HepG2 (cell line): ENCODE data around the gene CTNND1. TPM values are rescaled to one million over a fixed set of nuclear protein-coding genes. Genes with fewer than 3 reads are reported as not detected.
A peak's percentile ranks its signal among the peaks of the same experiment; 100 is the strongest.

Experiments
- AKAP8 ChIP-seq: sonication (generic); formaldehyde crosslinking; IDR thresholded peaks from 2 replicates; pipeline ENCODE4 v1.5.1; 2020; ENCODE audit warnings: mild to moderate bottlenecking, missing genetic modification reagents
- CENPBD1 ChIP-seq: sonication (generic); formaldehyde crosslinking; IDR thresholded peaks from 2 replicates; pipeline ENCODE4 v1.8.0; 2022; ENCODE audit warnings: missing genetic modification reagents, low read depth, mild to moderate bottlenecking, borderline replicate concordance
- CREB3 ChIP-seq: sonication (generic); formaldehyde crosslinking; IDR thresholded peaks from 2 replicates; pipeline ENCODE4 v1.5.0; 2020; ENCODE audit warnings: missing genetic modification reagents
- DRAP1 ChIP-seq: IDR thresholded peaks from 2 replicates; pipeline ENCODE4 v1.6.1; 2016; ENCODE audit warnings: missing genetic modification reagents, missing compliant biosample characterization
- E2F2 ChIP-seq: sonication (generic); formaldehyde crosslinking; IDR thresholded peaks from 2 replicates; pipeline ENCODE4 v1.4.0; 2020; ENCODE audit warnings: missing genetic modification reagents, borderline replicate concordance
- GZF1 ChIP-seq: sonication (generic); formaldehyde crosslinking; IDR thresholded peaks from 2 replicates; pipeline ENCODE4 v1.5.1; 2020; ENCODE audit warnings: mild to moderate bottlenecking, missing genetic modification reagents
- IRF1 ChIP-seq: sonication (generic); formaldehyde crosslinking; IDR thresholded peaks from 2 replicates; pipeline ENCODE4 v1.4.0; 2020; ENCODE audit warnings: low read depth, mild to moderate bottlenecking, missing genetic modification reagents
- KDM5A ChIP-seq: fragments of 200-600 bp; sonication (generic); IDR thresholded peaks from 2 replicates; pipeline ENCODE4 v1.7.0; 2018; ENCODE audit warnings: antibody characterized with exemption, mild to moderate bottlenecking, low read length, borderline replicate concordance
- MTF1 ChIP-seq: sonication (generic); formaldehyde crosslinking; IDR thresholded peaks from 2 replicates; pipeline ENCODE4 v1.5.0; 2020; ENCODE audit warnings: missing genetic modification reagents
- MXD1 ChIP-seq: sonication (generic); formaldehyde crosslinking; IDR thresholded peaks from 2 replicates; pipeline ENCODE4 v1.4.0; 2020; ENCODE audit warnings: mild to moderate bottlenecking, missing genetic modification reagents
- RAD21 ChIP-seq: fragments of 450-650 bp; formaldehyde crosslinking; IDR thresholded peaks from 2 replicates; pipeline ENCODE4 v1.5.0; 2020; ENCODE audit warnings: mild to moderate bottlenecking
- ZFY ChIP-seq: sonication (generic); formaldehyde crosslinking; IDR thresholded peaks from 2 replicates; pipeline ENCODE4 v1.4.0; 2020; ENCODE audit warnings: missing genetic modification reagents
- ZNF20 ChIP-seq: sonication (generic); formaldehyde crosslinking; IDR thresholded peaks from 2 replicates; pipeline ENCODE4 v1.4.0; 2020; ENCODE audit warnings: mild to moderate bottlenecking, moderate library complexity, missing genetic modification reagents
- ZNF230 ChIP-seq: sonication (generic); formaldehyde crosslinking; IDR thresholded peaks from 2 replicates; pipeline ENCODE4 v1.4.0; 2020; ENCODE audit warnings: mild to moderate bottlenecking, missing genetic modification reagents
- ZNF256 ChIP-seq: sonication (generic); formaldehyde crosslinking; conservative IDR thresholded peaks from 2 replicates; pipeline ENCODE4 v1.4.0; 2020; ENCODE audit warnings: missing genetic modification reagents
- ZNF292 ChIP-seq: sonication (generic); formaldehyde crosslinking; IDR thresholded peaks from 2 replicates; pipeline ENCODE4 v1.8.1; 2022; ENCODE audit warnings: mild to moderate bottlenecking, low read depth, missing genetic modification reagents, borderline replicate concordance
- ZNF570 ChIP-seq: sonication (generic); formaldehyde crosslinking; IDR thresholded peaks from 2 replicates; pipeline ENCODE4 v1.4.0; 2020; ENCODE audit warnings: mild to moderate bottlenecking, missing genetic modification reagents, borderline replicate concordance
- ZNF674 ChIP-seq: sonication (generic); formaldehyde crosslinking; IDR thresholded peaks from 2 replicates; pipeline ENCODE4 v1.5.0; 2020; ENCODE audit warnings: low read depth, mild to moderate bottlenecking, missing genetic modification reagents
- ZNF687 ChIP-seq: sonication (generic); formaldehyde crosslinking; IDR thresholded peaks from 2 replicates; pipeline ENCODE4 v1.5.1; 2020; ENCODE audit warnings: mild to moderate bottlenecking, missing genetic modification reagents, moderate library complexity
- ZSCAN20 ChIP-seq: sonication (generic); formaldehyde crosslinking; IDR thresholded peaks from 2 replicates; pipeline ENCODE4 v1.4.0; 2020; ENCODE audit warnings: missing genetic modification reagents, mild to moderate bottlenecking, borderline replicate concordance
- ZSCAN9 ChIP-seq: IDR thresholded peaks from 2 replicates; pipeline ENCODE4 v1.6.1; 2016; ENCODE audit warnings: borderline replicate concordance
- polyA plus RNA-seq, 8 experiments: library from polyadenylated mRNA; depleted of rRNA in 3 of 8; stranded (reverse) in 7 of 8; unstranded in 1 of 8; fragments of >200 nt; fragmentation: Illumina TruSeq in 4 of 8; extraction: Trizol in 4 of 8; gene quantifications; 2 replicates each; pipeline versions ENCODE4 v1.2.1 to v1.2.3, GENCODE V29; 2011 to 2016; ENCODE audit warnings: low read depth in 4 of 8, missing spikeins in 1 of 8, mixed read lengths in 1 of 8; ENCODE audit not compliant: insufficient read depth in 1 of 8
- total RNA-seq, 5 experiments: library from RNA; depleted of rRNA; stranded (reverse); fragments of >200 nt; fragmentation: Illumina TruSeq; extraction: Trizol; gene quantifications; 2 replicates each; pipeline ENCODE4 v1.2.3, GENCODE V29; 2016; ENCODE audit warnings: low read depth in 1 of 5

Gene CTNND1
- total and polyA plus RNA-seq, 2 of the 13 experiments (the other 11 are each of a cell fraction or from before 2014, with no cell fraction given), result 117 to 128 TPM

GRCh38 chr11:57761301-57762234 is at the start of gene CTNND1 (continued):
- TF ChIP-seq ZNF687 (no peak), AKAP8 (CRISPR knock-in tag) (no peak), GZF1 (no peak), MTF1 (CRISPR knock-in tag) (no peak), ZFY (CRISPR knock-in tag) (no peak), IRF1 (CRISPR knock-in tag) (no peak), E2F2 (CRISPR knock-in tag) (no peak), MXD1 (CRISPR knock-in tag) (no peak), CENPBD1 (CRISPR knock-in tag) (no peak), ZNF20 (no peak), DRAP1 (CRISPR knock-in tag) (peak; percentile 91), ZNF674 (CRISPR knock-in tag) (no peak), RAD21 (no peak), CREB3 (CRISPR knock-in tag) (no peak), ZSCAN9 (CRISPR knock-in tag) (peak; percentile 88), ZNF230 (CRISPR knock-in tag) (no peak), KDM5A (peak; percentile 85; the same call in 1 of the 2 replicates), ZSCAN20 (CRISPR knock-in tag) (no peak), ZNF256 (CRISPR knock-in tag) (no peak), ZNF570 (no peak), ZNF292 (no peak)
